Superior temporal gyrus (tissue), 1 donor: ENCODE data around the gene PWWP2B.
"Not testable (repeated sequence)": the region's sequence is repeated elsewhere in the genome, so short reads cannot be mapped to it uniquely, and the experiment has no call there.

ENCODE experiments used
- DNase-seq: peaks from one replicate; pipeline ENCODE4 v3.0.0-alpha.2; 2016; ENCODE audit errors: extremely low spot score

The PWWP2B gene

GRCh38 chr10:132380986-132381385 is 16.0 kb upstream of the PWWP2B start:
- not testable (repeated sequence) for DNase-seq

GRCh38 chr10:132381741-132382140 is 15.3 kb upstream of the PWWP2B start:
- no peak for DNase-seq

GRCh38 chr10:132382231-132382922 is 14.6 kb upstream of the PWWP2B start:
- DNase-seq: no peak

- no peak for DNase-seq
Observed at GRCh38 chr10:132383101-132383500, 13.9 kb upstream of the PWWP2B start.

- DNase-seq: no peak
Observed at GRCh38 chr10:132383751-132384196, 13.2 kb upstream of the PWWP2B start.

GRCh38 chr10:132384618-132385388 is 12.2 kb upstream of the PWWP2B start:
- no peak for DNase-seq

GRCh38 chr10:132385389-132385667 is 11.7 kb upstream of the PWWP2B start:
- no peak for DNase-seq

- DNase-seq: no peak
Observed at GRCh38 chr10:132385721-132386418, 11.1 kb upstream of the PWWP2B start.

- no peak for DNase-seq
Observed at GRCh38 chr10:132386419-132386831, 10.6 kb upstream of the PWWP2B start.

- DNase-seq: not testable (repeated sequence)
Observed at GRCh38 chr10:132386896-132387295, 10.1 kb upstream of the PWWP2B start.

GRCh38 chr10:132387764-132388210 is 9.2 kb upstream of the PWWP2B start:
- no peak for DNase-seq

- DNase-seq: no peak
Observed at GRCh38 chr10:132388891-132389432, 8.0 kb upstream of the PWWP2B start.

GRCh38 chr10:132389433-132390169 is 7.4 kb upstream of the PWWP2B start:
- DNase-seq: no peak

GRCh38 chr10:132390170-132390920 is 6.7 kb upstream of the PWWP2B start:
- no peak for DNase-seq

GRCh38 chr10:132390921-132391675 is 5.9 kb upstream of the PWWP2B start:
- DNase-seq: no peak

GRCh38 chr10:132391676-132392020 is 5.4 kb upstream of the PWWP2B start:
- no peak for DNase-seq

- DNase-seq: no peak
Observed at GRCh38 chr10:132392184-132392800, 4.7 kb upstream of the PWWP2B start.

- no peak for DNase-seq
Observed at GRCh38 chr10:132392811-132393694, 3.9 kb upstream of the PWWP2B start.

- DNase-seq: no peak
Observed at GRCh38 chr10:132393695-132394181, 3.3 kb upstream of the PWWP2B start.
